Measurements from ENCODE around the gene C1orf159.
A peak's percentile ranks its signal among the peaks of the same experiment; 100 is the strongest.
"Not testable (repeated sequence)": the region's sequence is repeated elsewhere in the genome, so short reads cannot be mapped to it uniquely, and the experiment has no call there.

The C1orf159 gene

GRCh38 chr1:1067284-1067859, 48.5 kb downstream of the C1orf159 start:
- no peak for DNase-seq (ENCODE audit: low spot score)

DNA sequence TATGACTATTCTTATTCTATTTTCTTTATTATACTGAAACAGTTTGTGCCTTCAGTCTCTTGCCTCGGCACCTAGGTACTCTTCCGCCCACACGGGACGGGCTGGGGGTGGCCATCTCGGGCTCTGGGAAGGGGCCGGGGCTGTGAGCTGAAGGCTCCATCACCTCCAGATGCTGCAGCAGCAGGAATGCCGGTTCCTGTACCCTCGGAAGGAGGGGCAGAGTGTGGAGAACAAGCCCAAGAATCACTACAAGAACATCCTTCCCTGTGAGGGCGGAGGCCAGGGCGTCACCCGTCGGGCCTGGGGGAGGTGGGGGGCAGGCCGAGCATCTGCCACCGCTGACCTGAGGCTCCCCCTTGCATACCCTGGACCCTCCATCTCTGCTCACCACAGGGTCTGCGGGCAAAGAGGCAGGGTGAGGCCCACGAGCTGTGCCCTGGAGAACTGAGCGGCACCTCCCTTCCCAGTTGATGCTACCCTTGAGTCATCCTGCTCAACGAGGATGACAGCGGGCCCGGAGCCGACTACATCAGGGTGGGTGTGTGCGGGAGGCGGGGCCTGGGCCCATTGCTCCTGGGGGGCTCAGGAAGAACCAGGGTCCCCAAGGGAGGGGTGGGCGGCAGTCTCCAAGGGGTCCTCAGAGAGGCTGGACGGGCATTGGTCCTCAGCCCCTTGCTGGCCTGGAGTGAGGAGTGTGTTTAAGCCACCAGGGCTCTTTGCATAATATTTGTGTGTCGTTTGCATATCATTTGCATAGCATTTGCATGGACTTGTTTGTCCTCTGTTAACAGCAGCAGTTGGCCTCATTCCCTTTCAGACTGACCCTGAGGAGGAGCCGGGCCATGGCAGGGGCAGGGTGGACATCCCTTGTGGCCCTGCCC, 49.2 kb downstream of the C1orf159 start:
- DNase-seq (ENCODE audit: low spot score), result no peak

- not testable (repeated sequence) for DNase-seq (ENCODE audit: low spot score)
Measured at GRCh38 chr1:1065940-1066304, 50.0 kb downstream of the C1orf159 start.

GRCh38 chr1:1065265-1065939, 50.5 kb downstream of the C1orf159 start:
- no peak for DNase-seq (ENCODE audit: low spot score)

GRCh38 chr1:1063945-1064831, 51.7 kb downstream of the C1orf159 start:
- peak; percentile 97 for DNase-seq (ENCODE audit: low spot score)

DNA sequence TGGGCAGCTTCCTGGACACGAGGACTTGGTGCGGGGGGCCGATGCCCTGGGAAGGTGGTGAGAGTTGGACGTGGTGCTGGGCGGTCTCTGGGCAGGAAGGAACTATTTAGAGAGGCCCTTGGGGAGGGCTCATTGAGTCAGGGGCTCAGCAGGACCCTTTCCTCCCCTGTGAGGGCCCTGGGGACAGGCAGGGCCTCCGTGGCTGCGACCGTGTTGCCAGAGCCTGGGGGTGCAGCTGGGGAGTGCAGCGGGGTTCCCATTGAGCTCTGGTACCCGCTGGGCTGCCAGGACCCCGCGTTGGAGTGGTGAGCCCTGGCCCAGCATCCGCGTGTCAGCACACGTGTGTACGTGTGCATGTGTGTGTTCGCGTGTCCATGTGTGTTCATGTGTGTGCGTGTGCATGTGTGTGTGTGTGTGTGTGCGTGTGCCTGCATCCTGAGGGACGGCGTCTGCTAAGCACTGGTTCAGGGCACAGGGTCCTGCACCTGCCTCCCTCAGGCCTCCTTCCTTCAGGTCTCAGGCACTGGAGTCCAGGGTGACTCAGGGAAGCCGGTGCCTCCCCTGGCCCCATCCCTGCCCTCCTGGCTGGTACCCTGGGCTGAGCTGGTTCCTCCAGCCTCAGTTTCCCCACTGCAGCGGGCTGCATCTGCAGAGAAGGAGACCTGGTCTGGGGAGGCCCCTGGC, 52.5 kb downstream of the C1orf159 start:
- DNase-seq (ENCODE audit: low spot score), result no peak

DNA sequence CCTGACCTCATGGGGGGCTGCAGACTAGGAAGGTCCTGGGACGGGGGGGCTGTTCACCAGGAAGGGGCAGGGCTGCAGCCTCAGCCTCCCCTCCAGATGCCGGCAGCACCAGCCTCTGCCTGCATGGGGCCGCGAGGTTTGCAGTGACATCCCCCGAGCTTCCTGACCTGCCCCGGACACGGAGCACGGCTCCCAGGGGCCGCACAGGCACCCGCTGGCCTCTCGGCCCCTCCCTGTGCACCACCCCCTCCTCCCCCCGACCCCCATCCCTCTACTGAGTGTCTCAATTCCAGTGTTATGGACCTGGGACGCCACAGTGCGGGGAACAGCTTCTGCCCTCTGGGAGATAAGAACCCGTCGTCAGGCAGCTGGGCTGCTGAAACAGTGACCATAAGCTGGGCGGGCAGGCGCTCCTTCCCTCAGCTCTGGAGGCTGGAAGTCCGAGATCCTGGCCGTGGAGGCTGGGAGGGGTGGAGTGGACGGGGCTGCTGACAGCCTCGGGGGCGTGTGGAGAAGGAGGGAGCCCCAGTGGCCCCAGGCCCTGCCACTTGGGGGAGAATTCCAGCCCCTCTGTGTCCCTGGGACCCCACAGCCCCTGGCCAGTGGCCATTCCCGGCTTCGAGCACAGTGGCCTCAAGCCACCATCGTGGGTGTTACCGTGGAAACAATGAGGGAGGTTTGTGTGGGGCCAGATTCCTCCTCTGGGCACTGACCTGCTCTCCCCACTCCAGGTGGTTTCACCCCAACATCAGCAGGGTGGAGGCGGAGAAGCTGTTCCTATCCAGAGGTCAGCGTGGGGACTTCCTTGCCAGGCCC, 53.3 kb downstream of the C1orf159 start:
- no peak for DNase-seq (ENCODE audit: low spot score)

DNA sequence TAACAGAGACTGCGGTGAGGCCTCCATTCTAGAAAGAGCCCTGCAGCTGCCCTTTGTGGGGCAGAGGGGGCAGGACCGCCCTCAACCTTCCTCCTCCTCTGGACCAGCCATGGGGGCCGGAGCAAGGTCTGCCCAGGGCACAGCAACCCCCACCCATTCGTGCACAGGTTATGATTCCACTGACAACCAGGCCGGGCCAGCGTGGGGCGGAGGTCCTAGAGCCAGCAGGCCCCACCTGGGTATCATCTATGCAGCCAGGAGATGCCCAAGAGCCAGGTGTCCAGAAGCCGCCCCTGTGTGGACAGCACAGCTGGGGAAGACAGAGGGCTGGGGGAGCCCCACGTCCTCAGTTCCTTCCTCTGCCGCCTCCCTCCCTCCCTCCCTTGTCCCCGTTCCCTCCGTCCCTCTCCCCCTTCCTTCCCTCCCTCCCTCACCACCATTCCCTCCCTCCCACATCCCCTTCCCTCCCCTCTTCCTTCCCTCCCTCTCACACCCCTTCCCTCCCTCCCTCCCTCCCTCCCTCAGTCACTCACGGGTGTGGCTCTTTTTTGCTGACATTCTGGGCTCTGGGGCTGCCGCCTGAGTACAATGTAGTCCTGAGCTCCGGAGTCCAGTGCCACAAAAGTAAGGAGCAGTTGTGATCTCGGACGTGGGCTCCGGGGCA, 54.1 kb downstream of the C1orf159 start:
- DNase-seq (ENCODE audit: low spot score), result no peak

DNA sequence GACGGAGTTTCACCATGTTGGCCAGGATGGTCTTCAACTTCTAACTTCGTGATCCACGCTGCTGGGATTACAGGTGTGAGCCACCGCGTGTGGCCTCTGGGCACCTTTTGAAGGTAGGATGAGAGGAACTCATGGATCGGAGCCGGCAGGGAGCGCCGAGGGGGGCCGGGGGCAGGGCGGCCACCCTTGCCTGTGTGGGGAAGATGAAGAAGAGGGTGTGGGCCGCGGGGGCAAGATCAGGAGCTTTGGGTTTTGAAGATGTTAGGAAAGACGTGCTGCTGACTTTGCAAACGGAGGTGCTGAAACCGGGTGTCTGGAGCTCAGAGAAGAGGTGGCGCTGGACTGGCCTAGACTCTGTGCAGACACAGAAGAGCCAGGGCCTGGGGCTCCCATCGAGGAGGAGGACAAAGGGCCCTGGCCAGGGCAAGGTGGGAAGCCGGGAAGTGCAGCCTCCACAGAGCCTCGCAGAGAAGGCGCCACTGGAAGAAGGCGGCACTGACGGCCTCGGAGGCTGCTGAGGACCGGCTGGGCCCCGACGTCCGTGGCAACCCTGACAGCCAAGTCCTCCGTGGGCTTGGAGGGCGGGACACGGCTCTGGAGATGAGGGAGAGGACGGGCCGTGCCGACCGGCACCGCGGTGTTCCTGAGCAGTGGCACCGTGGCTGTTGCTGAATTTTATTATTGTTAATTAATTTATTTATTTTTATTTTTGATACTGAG, 55.4 kb downstream of the C1orf159 start:
- no peak for DNase-seq (ENCODE audit: low spot score)

GRCh38 chr1:1059494-1060280, 56.2 kb downstream of the C1orf159 start:
- DNase-seq (ENCODE audit: low spot score), result peak; percentile 92

- peak; percentile 90 for DNase-seq (ENCODE audit: low spot score)
Measured at GRCh38 chr1:1058921-1059493, 56.9 kb downstream of the C1orf159 start.

GRCh38 chr1:1058088-1058905, 57.6 kb downstream of the C1orf159 start:
- DNase-seq (ENCODE audit: low spot score), result peak; percentile 88

DNA sequence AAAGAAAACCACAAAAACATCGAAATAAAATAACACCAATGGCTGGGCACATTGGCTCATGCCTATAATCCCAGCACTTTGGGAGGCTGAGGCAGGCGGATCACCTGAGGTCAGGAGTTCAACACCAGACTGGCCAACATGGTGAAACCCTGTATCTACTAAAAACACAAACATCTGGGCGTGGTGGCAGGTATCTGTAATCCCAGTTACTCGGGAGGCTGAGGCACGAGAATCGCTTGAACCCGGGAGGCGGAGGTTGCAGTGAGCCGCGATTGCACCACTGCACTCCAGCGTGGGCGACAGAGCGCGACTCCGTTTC, 58.2 kb downstream of the C1orf159 start:
- not testable (repeated sequence) for DNase-seq (ENCODE audit: low spot score)

- DNase-seq (ENCODE audit: low spot score), result no peak
Measured at GRCh38 chr1:1055841-1056736, 59.8 kb downstream of the C1orf159 start.

DNA sequence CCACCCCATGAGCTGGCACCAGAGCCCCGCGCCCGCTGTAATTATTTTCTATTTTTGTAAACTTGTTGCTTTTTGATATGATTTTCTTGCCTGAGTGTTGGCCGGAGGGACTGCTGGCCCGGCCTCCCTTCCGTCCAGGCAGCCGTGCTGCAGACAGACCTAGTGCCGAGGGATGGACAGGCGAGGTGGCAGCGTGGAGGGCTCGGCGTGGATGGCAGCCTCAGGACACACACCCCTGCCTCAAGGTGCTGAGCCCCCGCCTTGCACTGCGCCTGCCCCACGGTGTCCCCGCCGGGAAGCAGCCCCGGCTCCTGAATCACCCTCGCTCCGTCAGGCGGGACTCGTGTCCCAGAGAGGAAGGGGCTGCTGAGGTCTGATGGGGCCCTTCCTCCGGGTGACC, 60.9 kb downstream of the C1orf159 start:
- no peak for DNase-seq (ENCODE audit: low spot score)

DNA sequence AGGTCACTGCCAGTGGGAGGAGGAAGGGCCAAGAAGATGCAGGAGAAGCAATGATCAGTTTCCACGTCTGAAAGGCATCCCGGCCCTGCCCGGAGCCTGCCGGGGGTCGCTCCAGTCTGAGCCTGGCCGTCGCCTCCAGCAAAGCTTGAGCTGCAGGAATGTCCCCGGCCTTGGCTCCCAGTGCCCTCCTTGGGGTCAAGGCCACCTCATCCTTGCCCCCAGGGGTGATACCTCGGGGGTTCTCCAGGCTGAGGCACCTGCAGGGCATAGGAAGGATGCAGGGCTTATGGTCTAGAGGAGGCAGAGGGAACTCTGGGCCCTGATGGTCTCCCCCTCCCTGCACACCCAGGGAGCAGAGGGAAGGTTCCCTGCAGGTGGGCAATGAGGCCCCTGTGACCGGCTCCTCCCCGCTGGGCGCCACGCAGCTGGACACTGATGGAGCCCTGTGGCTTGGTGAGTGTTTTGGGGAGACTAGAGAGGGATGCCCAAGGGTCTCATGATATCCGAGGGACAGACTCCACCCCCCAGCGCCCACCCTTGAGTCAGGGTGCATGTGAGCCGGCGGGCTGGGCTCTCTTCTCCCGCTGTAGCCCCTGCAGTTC, 61.7 kb downstream of the C1orf159 start:
- DNase-seq (ENCODE audit: low spot score), result no peak

Measured in HuH-7.5 (cell line).